Measurements from ENCODE around the gene PSAPL1.

- TF ChIP-seq CTCF (IDR thresholded peaks at IDR 0.05) (no peak), POLR2A (IDR thresholded peaks at IDR 0.05) (no peak)
Measured at GRCh38 chr4:7387925-7388324, 46.8 kb downstream of the PSAPL1 start.
